GM12878 (cell line): ENCODE data around the gene ATP7B. TPM values are rescaled to one million over a fixed set of nuclear protein-coding genes. Genes with fewer than 3 reads are reported as not detected.

ENCODE experiments used
- ATAC-seq: fragments of 200-7000 bp; cut with Tn5 transposase; 3 replicates; pipeline ENCODE4 v1.9.1; 2020; ENCODE audit warnings: mild to moderate bottlenecking, moderate library complexity
- BruUV-seq: library from RNA; stranded (reverse); fragments of 400-500 nt; replicated peaks from 2 replicates; lab custom pipeline; 2021; lab: Mats Ljungman, UMichigan
- CTCF ChIA-PET: fragments of 300-600 bp; sonication (Branson Sonifier 250); formaldehyde crosslinking; extraction: SDS; loops from one replicate; lab custom pipeline; 2021; ENCODE audit warnings: inconsistent platforms; lab: Yijun Ruan, JAX
- POLR2A ChIA-PET: fragments of 350-600 bp; formaldehyde crosslinking; extraction: SDS; loops from one replicate; lab custom pipeline; 2021; ENCODE audit warnings: inconsistent platforms; lab: Charles Lee
- RAD21 ChIA-PET: fragments of 300-600 bp; sonication (Branson Sonifier 250); formaldehyde crosslinking; loops from one replicate; lab custom pipeline; 2023; ENCODE audit warnings: antibody characterized with exemption; ENCODE audit not compliant: unreplicated experiment; lab: Charles Lee
- SMC1A ChIA-PET: fragments of 300-600 bp; sonication (Branson Sonifier 250); formaldehyde crosslinking; loops from one replicate; lab custom pipeline; 2023; ENCODE audit not compliant: unreplicated experiment, uncharacterized antibody; lab: Charles Lee
- DNase-seq: peaks from one replicate; pipeline ENCODE4 v3.0.0-alpha.2; 2011; ENCODE audit warnings: low read depth, low spot score
- FAIRE-seq: peaks from 3 replicates; lab custom pipeline; 2011; peaks lifted over from hg19 to GRCh38; lab: Jason Lieb, UNC
- H2AFZ ChIP-seq: 2 replicates; pipeline ENCODE4 v1.6.0; 2011; ENCODE audit warnings: low read depth, low read length, control low read depth; ENCODE audit not compliant: control insufficient read depth
- H3K27ac ChIP-seq: 2 replicates; pipeline ENCODE4 v1.5.1; 2011; ENCODE audit warnings: control low read depth; ENCODE audit not compliant: control insufficient read depth, insufficient read depth
- H3K27me3 ChIP-seq, 2 experiments: replicated peaks in 1 of 2; 2 replicates each; pipeline versions ENCODE4 v1.6.0 to v1.6.1; 2011; ENCODE audit warnings: low read length in 1 of 2; ENCODE audit not compliant: control insufficient read depth in 2 of 2, insufficient read depth in 2 of 2
- H3K36me3 ChIP-seq, 2 experiments: 2 replicates each; pipeline ENCODE4 v1.5.1; 2011; ENCODE audit warnings: low read length in 1 of 2; ENCODE audit not compliant: control insufficient read depth in 2 of 2, insufficient read depth in 2 of 2
- H3K4me1 ChIP-seq: 2 replicates; pipeline ENCODE4 v1.6.1; 2011; ENCODE audit warnings: mild to moderate bottlenecking, low read length, moderate library complexity, mixed read lengths; ENCODE audit not compliant: control insufficient read depth, insufficient read depth
- H3K4me2 ChIP-seq: 2 replicates; pipeline ENCODE4 v1.6.0; 2011; ENCODE audit warnings: control low read depth; ENCODE audit not compliant: control insufficient read depth, insufficient read depth
- H3K4me3 ChIP-seq: fragments of 200-600 bp; sonication (generic); 2 replicates; pipeline ENCODE4 v1.5.1; 2016
- H3K79me2 ChIP-seq: 2 replicates; pipeline ENCODE4 v1.6.0; 2011; ENCODE audit warnings: low read length; ENCODE audit not compliant: control insufficient read depth, insufficient read depth
- H3K9ac ChIP-seq: 2 replicates; pipeline ENCODE4 v1.8.0; 2011; ENCODE audit warnings: low read length, control low read depth, mixed read lengths; ENCODE audit not compliant: control insufficient read depth, insufficient read depth
- H3K9me3 ChIP-seq: replicated peaks from 3 replicates; pipeline ENCODE4 v1.5.1; 2011; ENCODE audit warnings: mild to moderate bottlenecking, low read length; ENCODE audit not compliant: control insufficient read depth, insufficient read depth
- H4K20me1 ChIP-seq: 2 replicates; pipeline ENCODE4 v1.6.0; 2011; ENCODE audit not compliant: control insufficient read depth, insufficient read depth
- HDAC6 ChIP-seq: fragments of 200-600 bp; sonication (generic); IDR thresholded peaks from one replicate; pipeline ENCODE4 v1.8.0; 2017; ENCODE audit warnings: antibody characterized with exemption; ENCODE audit not compliant: unreplicated experiment
- MEF2B ChIP-seq: fragments of 450-650 bp; IDR thresholded peaks from 2 replicates; pipeline ENCODE4 v1.6.1; 2018; ENCODE audit warnings: mild to moderate bottlenecking, moderate library complexity; ENCODE audit not compliant: partially characterized antibody, poor library complexity, severe bottlenecking
- POLR2AphosphoS2 ChIP-seq: IDR thresholded peaks from 2 replicates; pipeline ENCODE4 v1.6.1; 2011; ENCODE audit warnings: low read depth, mild to moderate bottlenecking, low read length, improper control_type of control experiment, moderate library complexity
- RUNX3 ChIP-seq: IDR thresholded peaks from 2 replicates; pipeline ENCODE4 v1.6.1; 2012; ENCODE audit warnings: low read length, inconsistent platforms
- SP1 ChIP-seq: IDR thresholded peaks from one replicate; pipeline ENCODE4 v1.6.1; 2011; ENCODE audit warnings: low read depth, low read length
- TCF12 ChIP-seq: IDR thresholded peaks from 2 replicates; pipeline ENCODE4 v1.6.1; 2011; ENCODE audit warnings: low read depth, mild to moderate bottlenecking, low read length
- ZBTB40 ChIP-seq: fragments of 450-650 bp; IDR thresholded peaks from 2 replicates; pipeline ENCODE4 v1.6.1; 2016; ENCODE audit warnings: mild to moderate bottlenecking, moderate library complexity, borderline replicate concordance
- WGBS: methylation state at CpG from one replicate; pipeline ENCODE4 v1.1.6; 2016; ENCODE audit warnings: low lambda C conversion rate; ENCODE audit not compliant: insufficient replicate concordance, insufficient coverage; ENCODE audit errors: missing lambda C conversion rate; 5-methylcytosine and 5-hydroxymethylcytosine counted together
- in situ Hi-C: fragments of 300-500 bp; cut with MboI; formaldehyde crosslinking; loops from 9 replicates; pipeline ENCODE4 v1.14.3; 2018; ENCODE audit warnings: mixed read lengths
- intact Hi-C: fragments of 100-400 bp; cut with micrococcal nuclease; formaldehyde crosslinking; loops from one replicate; pipeline ENCODE4 v1.14.2; 2022; ENCODE audit not compliant: unreplicated experiment
- polyA plus RNA-seq, 11 experiments: library from polyadenylated mRNA; depleted of rRNA in 4 of 11; unstranded in 6 of 11; stranded (reverse) in 5 of 11; fragments of >200 nt; fragmentation: Nextera tagmentation in 4 of 11; fragmentation: Illumina TruSeq in 1 of 11; extraction: Ambion mirVana in 4 of 11; extraction: Trizol in 1 of 11; gene quantifications; 1 replicate in 1 of 11; 2 replicates in 10 of 11; pipeline versions ENCODE4 v1.2.1 to v1.2.3, GENCODE V29; 2011 to 2016; ENCODE audit warnings: inconsistent platforms in 2 of 11, missing spikeins in 2 of 11, low read depth in 1 of 11
- total RNA-seq, 4 experiments: library from RNA; depleted of rRNA in 3 of 4; stranded (reverse); fragments of >200 nt in 3 of 4; fragmentation: Illumina TruSeq in 1 of 4; extraction: Trizol in 1 of 4; gene quantifications; 2 replicates each; pipeline versions ENCODE4 v1.2.1 to v1.2.3, GENCODE V29; 2013 to 2021
- TF ChIP-seq, protein P1 (sequence below): fragments of 450-650 bp; IDR thresholded peaks from 2 replicates; pipeline ENCODE4 v1.6.1; 2017; ENCODE audit warnings: mild to moderate bottlenecking, moderate library complexity

Gene ATP7B
- total and polyA plus RNA-seq, 10 of the 15 experiments (the other 5 are each of a cell fraction or from before 2014, with no cell fraction given) = under 0.01 to 1.1 (median 0.06) TPM; not detected in 2

DNA sequence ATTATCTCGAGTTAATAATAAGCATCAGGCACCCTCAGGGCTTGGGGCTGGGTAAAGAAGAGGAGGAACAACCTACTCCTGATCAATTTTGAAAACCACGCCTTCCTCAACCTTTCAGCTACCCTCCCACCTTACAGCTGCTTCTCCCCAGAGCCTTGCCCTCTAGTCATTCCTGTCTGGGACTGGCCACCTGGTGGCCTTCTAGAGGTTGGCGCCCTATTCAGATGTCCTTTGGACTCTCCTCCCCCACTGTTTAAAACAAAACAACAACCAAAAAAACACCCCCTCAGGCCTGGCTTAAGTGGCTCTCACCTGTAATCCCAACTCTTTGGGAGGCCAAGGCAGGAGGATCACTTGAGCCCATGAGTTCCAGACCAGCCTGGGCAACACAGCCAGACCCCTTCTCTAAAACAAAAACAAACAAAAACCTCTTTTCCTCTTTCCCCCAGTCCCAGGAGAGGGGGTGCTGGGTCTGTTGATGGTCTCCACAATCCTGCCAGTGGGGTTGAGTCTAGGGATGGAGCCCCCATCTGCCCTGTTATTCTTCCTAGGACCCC, 87.2 kb downstream of the ATP7B start:
- H3K79me2 ChIP-seq = no peaks in the 10 kb centered on the region
- H2AFZ ChIP-seq = no peak overlapping the region
- in situ Hi-C loops = no loop called here
- H3K36me3 ChIP-seq = no peaks in the 10 kb centered on the region
- H3K27ac ChIP-seq = no peak overlapping the region
- ChIA-PET POLR2A (no interaction called here), CTCF (interaction anchor here (0.9 to 1.1 kb wide), 3 partner anchors 28 to 203 kb away, joined by 3 read pairs; no protein-coding TSS in a partner anchor)
- FAIRE-seq = no peak
- no peak overlapping the region for H3K4me2 ChIP-seq
- no peaks in the 10 kb centered on the region for H3K4me1 ChIP-seq
- intact Hi-C loops = no loop called here
- DNase-seq = no peak
- TF ChIP-seq RUNX3 (no peak), MEF2B (no peak), ZBTB40 (no peak), SP1 (no peak), TCF12 (no peak), HDAC6 (no peak), POLR2AphosphoS2 (no peak)
- TF ChIP-seq, protein P1, sequence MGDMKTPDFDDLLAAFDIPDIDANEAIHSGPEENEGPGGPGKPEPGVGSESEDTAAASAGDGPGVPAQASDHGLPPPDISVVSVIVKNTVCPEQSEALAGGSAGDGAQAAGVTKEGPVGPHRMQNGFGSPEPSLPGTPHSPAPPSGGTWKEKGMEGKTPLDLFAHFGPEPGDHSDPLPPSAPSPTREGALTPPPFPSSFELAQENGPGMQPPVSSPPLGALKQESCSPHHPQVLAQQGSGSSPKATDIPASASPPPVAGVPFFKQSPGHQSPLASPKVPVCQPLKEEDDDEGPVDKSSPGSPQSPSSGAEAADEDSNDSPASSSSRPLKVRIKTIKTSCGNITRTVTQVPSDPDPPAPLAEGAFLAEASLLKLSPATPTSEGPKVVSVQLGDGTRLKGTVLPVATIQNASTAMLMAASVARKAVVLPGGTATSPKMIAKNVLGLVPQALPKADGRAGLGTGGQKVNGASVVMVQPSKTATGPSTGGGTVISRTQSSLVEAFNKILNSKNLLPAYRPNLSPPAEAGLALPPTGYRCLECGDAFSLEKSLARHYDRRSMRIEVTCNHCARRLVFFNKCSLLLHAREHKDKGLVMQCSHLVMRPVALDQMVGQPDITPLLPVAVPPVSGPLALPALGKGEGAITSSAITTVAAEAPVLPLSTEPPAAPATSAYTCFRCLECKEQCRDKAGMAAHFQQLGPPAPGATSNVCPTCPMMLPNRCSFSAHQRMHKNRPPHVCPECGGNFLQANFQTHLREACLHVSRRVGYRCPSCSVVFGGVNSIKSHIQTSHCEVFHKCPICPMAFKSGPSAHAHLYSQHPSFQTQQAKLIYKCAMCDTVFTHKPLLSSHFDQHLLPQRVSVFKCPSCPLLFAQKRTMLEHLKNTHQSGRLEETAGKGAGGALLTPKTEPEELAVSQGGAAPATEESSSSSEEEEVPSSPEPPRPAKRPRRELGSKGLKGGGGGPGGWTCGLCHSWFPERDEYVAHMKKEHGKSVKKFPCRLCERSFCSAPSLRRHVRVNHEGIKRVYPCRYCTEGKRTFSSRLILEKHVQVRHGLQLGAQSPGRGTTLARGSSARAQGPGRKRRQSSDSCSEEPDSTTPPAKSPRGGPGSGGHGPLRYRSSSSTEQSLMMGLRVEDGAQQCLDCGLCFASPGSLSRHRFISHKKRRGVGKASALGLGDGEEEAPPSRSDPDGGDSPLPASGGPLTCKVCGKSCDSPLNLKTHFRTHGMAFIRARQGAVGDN = no peak
- TF ChIP-seq, all 136 proteins: peak for 0
- no TSS peak for BruUV-seq
- Histone ChIP-seq H3K9me3 (no peaks in the 10 kb centered on the region), H3K9ac (no peak overlapping the region), H3K27me3 (peaks cover 4 to 18% of the 10 kb centered on the region in 2 experiments), H3K4me3 (no peak overlapping the region), H4K20me1 (no peaks in the 10 kb centered on the region; the same call in 1 of the 2 replicates)
- 0% methylated on average over 3 of the region's 3 CpGs for WGBS
- ChIA-PET RAD21 (interaction anchor here (1.3 kb wide), 1 partner anchor 110 kb away, joined by 4 read pairs; no protein-coding TSS in a partner anchor), SMC1A (interaction anchor here (2.0 to 2.5 kb wide), 2 partner anchors 10 to 33 kb away, joined by 6 to 9 read pairs; no protein-coding TSS in a partner anchor)
- ATAC-seq = peak; percentile 71
